ENCODE data around the gene SELENOF. TPM values are rescaled to one million over a fixed set of nuclear protein-coding genes. Genes with fewer than 3 reads are reported as not detected.

SELENOF gene
- total and polyA plus RNA-seq, 2 of the 4 experiments (the other 2 are of a cell fraction) = 60.0 to 153 TPM

DNA sequence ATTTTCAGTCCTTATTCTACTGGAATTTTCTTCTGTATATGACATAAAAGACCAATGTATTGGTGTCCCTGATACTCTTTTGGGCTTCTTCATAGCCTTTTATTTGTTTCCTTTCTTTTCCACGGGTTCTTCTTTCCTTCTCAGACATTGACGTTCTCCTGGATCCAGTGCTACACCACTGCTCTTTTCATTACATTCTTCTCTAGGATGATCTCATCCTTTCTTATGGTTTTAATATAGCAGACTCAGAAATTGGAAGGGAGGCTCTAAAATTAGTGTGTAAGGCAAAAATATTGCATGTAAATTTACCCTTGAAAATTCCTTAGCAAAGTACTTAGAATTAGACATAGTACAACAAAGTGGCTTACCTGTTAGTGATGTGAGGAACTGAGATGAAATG lies 65.3 kb downstream of the SELENOF start:
- Histone ChIP-seq H3K27me3 (ENCODE audit: control insufficient read depth, insufficient read depth, low read length) (no peaks in the 10 kb centered on the region), H3K27ac (ENCODE audit: insufficient read depth, low read length) (no peak overlapping the region), H3K9ac (ENCODE audit: low read depth, low read length) (no peak overlapping the region), H3K23ac (ENCODE audit: low read depth, low read length) (no peak overlapping the region), H3K56ac (ENCODE audit: extremely low read depth, insufficient read depth, low read length) (no peak overlapping the region), H4K8ac (ENCODE audit: low read depth in 2 of 2, low read length in 2 of 2) (no peak overlapping the region), H3K36me3 (ENCODE audit: control insufficient read depth, insufficient read depth, low read length) (no peaks in the 10 kb centered on the region), H3K14ac (replicated peaks; ENCODE audit: low read depth, low read length) (no peak overlapping the region), H3K9me1 (ENCODE audit: insufficient read depth, low read length) (peaks cover 3% of the 10 kb centered on the region; the same call in 1 of the 2 replicates), H3K4me3 (ENCODE audit: insufficient read depth, low read depth, low read length) (no peak overlapping the region), H3K4ac (ENCODE audit: low read depth, low read length) (no peak overlapping the region), H2BK20ac (ENCODE audit: low read depth, low read length) (no peak overlapping the region), H3K4me2 (ENCODE audit: low read depth, low read length) (no peak overlapping the region), H3K9me3 (ENCODE audit: control insufficient read depth, insufficient read depth, low read length) (no peaks in the 10 kb centered on the region), H2AK9ac (replicated peaks; ENCODE audit: low read depth, low read length, poor library complexity) (no peak overlapping the region), H2BK5ac (ENCODE audit: low read depth, low read length, poor library complexity, severe bottlenecking) (no peak overlapping the region), H2BK120ac (ENCODE audit: low read depth, low read length) (no peak overlapping the region), H2AFZ (replicated peaks; ENCODE audit: low read length, poor library complexity) (no peak overlapping the region), H3K18ac (ENCODE audit: low read depth, low read length) (no peak overlapping the region), H4K20me1 (ENCODE audit: insufficient read depth, low read length) (no peaks in the 10 kb centered on the region), H3K4me1 (ENCODE audit: control insufficient read depth, insufficient read depth, low read length) (peaks cover 6% of the 10 kb centered on the region), H2AK5ac (ENCODE audit: low read depth, low read length) (no peak overlapping the region), H3K79me1 (ENCODE audit: low read depth in 1 of 2, low read length in 2 of 2) (no peaks in the 10 kb centered on the region), H2BK15ac (ENCODE audit: low read depth, low read length) (no peak overlapping the region), H4K5ac (ENCODE audit: low read depth, low read length) (no peak overlapping the region), H4K91ac (ENCODE audit: insufficient read depth, low read depth, low read length) (no peak overlapping the region)
- in situ Hi-C loops (cut with MboI; ENCODE audit: low sequenced_read_pairs) = no loop called here
- dilution Hi-C loops (cut with HindIII; ENCODE audit: low sequenced_read_pairs, unreplicated experiment) = no loop called here
- TF ChIP-seq, protein P1, sequence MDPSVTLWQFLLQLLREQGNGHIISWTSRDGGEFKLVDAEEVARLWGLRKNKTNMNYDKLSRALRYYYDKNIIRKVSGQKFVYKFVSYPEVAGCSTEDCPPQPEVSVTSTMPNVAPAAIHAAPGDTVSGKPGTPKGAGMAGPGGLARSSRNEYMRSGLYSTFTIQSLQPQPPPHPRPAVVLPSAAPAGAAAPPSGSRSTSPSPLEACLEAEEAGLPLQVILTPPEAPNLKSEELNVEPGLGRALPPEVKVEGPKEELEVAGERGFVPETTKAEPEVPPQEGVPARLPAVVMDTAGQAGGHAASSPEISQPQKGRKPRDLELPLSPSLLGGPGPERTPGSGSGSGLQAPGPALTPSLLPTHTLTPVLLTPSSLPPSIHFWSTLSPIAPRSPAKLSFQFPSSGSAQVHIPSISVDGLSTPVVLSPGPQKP (IDR thresholded peaks at IDR 0.05; ENCODE audit: borderline replicate concordance, low read depth, low read length) = no peak
- TF ChIP-seq, protein P2, sequence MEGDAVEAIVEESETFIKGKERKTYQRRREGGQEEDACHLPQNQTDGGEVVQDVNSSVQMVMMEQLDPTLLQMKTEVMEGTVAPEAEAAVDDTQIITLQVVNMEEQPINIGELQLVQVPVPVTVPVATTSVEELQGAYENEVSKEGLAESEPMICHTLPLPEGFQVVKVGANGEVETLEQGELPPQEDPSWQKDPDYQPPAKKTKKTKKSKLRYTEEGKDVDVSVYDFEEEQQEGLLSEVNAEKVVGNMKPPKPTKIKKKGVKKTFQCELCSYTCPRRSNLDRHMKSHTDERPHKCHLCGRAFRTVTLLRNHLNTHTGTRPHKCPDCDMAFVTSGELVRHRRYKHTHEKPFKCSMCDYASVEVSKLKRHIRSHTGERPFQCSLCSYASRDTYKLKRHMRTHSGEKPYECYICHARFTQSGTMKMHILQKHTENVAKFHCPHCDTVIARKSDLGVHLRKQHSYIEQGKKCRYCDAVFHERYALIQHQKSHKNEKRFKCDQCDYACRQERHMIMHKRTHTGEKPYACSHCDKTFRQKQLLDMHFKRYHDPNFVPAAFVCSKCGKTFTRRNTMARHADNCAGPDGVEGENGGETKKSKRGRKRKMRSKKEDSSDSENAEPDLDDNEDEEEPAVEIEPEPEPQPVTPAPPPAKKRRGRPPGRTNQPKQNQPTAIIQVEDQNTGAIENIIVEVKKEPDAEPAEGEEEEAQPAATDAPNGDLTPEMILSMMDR (conservative IDR thresholded peaks at IDR 0.05; ENCODE audit: low read depth, low read length) = no peak
- no peak for TF ChIP-seq SMC3 (IDR thresholded peaks at IDR 0.05; ENCODE audit: low read depth, low read length)
- TF ChIP-seq BHLHE40 (IDR thresholded peaks at IDR 0.05; ENCODE audit: low read depth, low read length) = no peak
- no peak for TF ChIP-seq CEBPB (IDR thresholded peaks at IDR 0.05; ENCODE audit: low read depth, low read length)
- TF ChIP-seq FOS (IDR thresholded peaks at IDR 0.05; ENCODE audit: low read depth, low read length) = no peak
- no peak for TF ChIP-seq CHD1 (IDR thresholded peaks at IDR 0.05; ENCODE audit: low read depth, low read length)
- no peak for TF ChIP-seq RCOR1 (IDR thresholded peaks at IDR 0.05; ENCODE audit: insufficient replicate concordance, low read length)
- TF ChIP-seq MXI1 (IDR thresholded peaks at IDR 0.05; ENCODE audit: borderline replicate concordance, low read depth, low read length) = no peak
- no peak for TF ChIP-seq MAZ (IDR thresholded peaks at IDR 0.05; ENCODE audit: borderline replicate concordance, low read depth, low read length)
- no peak for TF ChIP-seq NFE2L2 (IDR thresholded peaks at IDR 0.05; ENCODE audit: low read depth, low read length)
- TF ChIP-seq, protein P3, sequence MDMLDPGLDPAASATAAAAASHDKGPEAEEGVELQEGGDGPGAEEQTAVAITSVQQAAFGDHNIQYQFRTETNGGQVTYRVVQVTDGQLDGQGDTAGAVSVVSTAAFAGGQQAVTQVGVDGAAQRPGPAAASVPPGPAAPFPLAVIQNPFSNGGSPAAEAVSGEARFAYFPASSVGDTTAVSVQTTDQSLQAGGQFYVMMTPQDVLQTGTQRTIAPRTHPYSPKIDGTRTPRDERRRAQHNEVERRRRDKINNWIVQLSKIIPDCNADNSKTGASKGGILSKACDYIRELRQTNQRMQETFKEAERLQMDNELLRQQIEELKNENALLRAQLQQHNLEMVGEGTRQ (IDR thresholded peaks at IDR 0.05; ENCODE audit: low read depth, low read length) = no peak
- TF ChIP-seq RFX5 (IDR thresholded peaks at IDR 0.05; ENCODE audit: low read depth, low read length) = no peak
- no peak for TF ChIP-seq POLR2A (IDR thresholded peaks at IDR 0.05; ENCODE audit: low read depth, low read length)
- TF ChIP-seq MAFK (IDR thresholded peaks at IDR 0.05; ENCODE audit: low read depth, low read length) = no peak
- TF ChIP-seq RAD21 (IDR thresholded peaks at IDR 0.05; ENCODE audit: low read length) = no peak
- no CpG with 5 or more reads among the region's 2 CpGs for WGBS, 2 experiments (ENCODE audit: extremely low coverage in 2 of 2, insufficient read length in 1 of 2)
- DNase-seq = no peak
- no peak for ATAC-seq (ENCODE audit: low read depth)
- POLR2A ChIA-PET (ENCODE audit: unreplicated experiment) = no interaction called here
- intact Hi-C loops (cut with micrococcal nuclease) = no loop called here
- CTCF ChIA-PET = no interaction called here
- no TSS peak for BruUV-seq (replicated peaks)

Measured in IMR-90 (cell line).